Measurements from ENCODE around the gene PTH2R. TPM values are rescaled to one million over a fixed set of nuclear protein-coding genes. Genes with fewer than 3 reads are reported as not detected.
"Not testable (repeated sequence)": the region's sequence is repeated elsewhere in the genome, so short reads cannot be mapped to it uniquely, and the experiment has no call there.

The PTH2R gene
- polyA plus RNA-seq (2013, experiment 1 of 2; ENCODE audit: insufficient read length): not detected
- polyA plus RNA-seq (2013, experiment 2 of 2; ENCODE audit: insufficient read length): not detected

- peak; percentile 6 for DNase-seq
These were observed at the start of gene PTH2R for GRCh38 chr2:208406474-208407451. Gene PTH2R (plus strand): TSS chr2:208406792. CDS start chr2:208407044, 252 bp downstream.

GRCh38 chr2:208356846-208357574, 49.6 kb upstream of the PTH2R start:
- DNase-seq: no peak

GRCh38 chr2:208358758-208359631, 47.6 kb upstream of the PTH2R start:
- DNase-seq: no peak

GRCh38 chr2:208359632-208359986, 47.0 kb upstream of the PTH2R start:
- no peak for DNase-seq

GRCh38 chr2:208360259-208361076, 46.1 kb upstream of the PTH2R start:
- DNase-seq: no peak

- DNase-seq: no peak
These were observed 45.5 kb upstream of the PTH2R start for GRCh38 chr2:208361077-208361441.

- DNase-seq: peak; percentile 90
These were observed 43.1 kb upstream of the PTH2R start for GRCh38 chr2:208363485-208363884.

- no peak for DNase-seq
These were observed 40.1 kb upstream of the PTH2R start for GRCh38 chr2:208366215-208367127.

GRCh38 chr2:208369091-208369490, 37.5 kb upstream of the PTH2R start:
- DNase-seq: peak; percentile 4

GRCh38 chr2:208370881-208371633, 35.5 kb upstream of the PTH2R start:
- DNase-seq: peak; percentile 26

- DNase-seq: no peak
These were observed 35.0 kb upstream of the PTH2R start for GRCh38 chr2:208371634-208371935.

GRCh38 chr2:208373460-208374089, 33.0 kb upstream of the PTH2R start:
- DNase-seq: peak; percentile 38

GRCh38 chr2:208375491-208376068, 31.0 kb upstream of the PTH2R start:
- no peak for DNase-seq

GRCh38 chr2:208377344-208377860, 29.2 kb upstream of the PTH2R start:
- not testable (repeated sequence) for DNase-seq

GRCh38 chr2:208379192-208379591, 27.4 kb upstream of the PTH2R start:
- no peak for DNase-seq

- DNase-seq: no peak
These were observed 22.0 kb upstream of the PTH2R start for GRCh38 chr2:208384637-208385036.

- DNase-seq: no peak
These were observed 20.1 kb upstream of the PTH2R start for GRCh38 chr2:208386541-208386940.

GRCh38 chr2:208389940-208390339, 16.7 kb upstream of the PTH2R start:
- no peak for DNase-seq

GRCh38 chr2:208392300-208392699, 14.3 kb upstream of the PTH2R start:
- DNase-seq: no peak

Measured in fibroblast of skin of abdomen (primary cell).